Stomach (tissue), 9 donors: ENCODE measurements around the gene ESR1. TPM values are rescaled to one million over a fixed set of nuclear protein-coding genes. Genes with fewer than 3 reads are reported as not detected.

Experiments
- DNase-seq, 2 donors: peaks; one replicate each; pipeline versions ENCODE4 v3.0.0 to v3.0.0-alpha.2; 2013 to 2019
- H3K27ac ChIP-seq, 5 donors: fragments of 200-600 bp in 4 of 5; sonication (generic) in 4 of 5; one replicate each; pipeline ENCODE4 v1.5.1; 2013 to 2019; ENCODE audit warnings: mild to moderate bottlenecking in 1 of 5, moderate library complexity in 1 of 5
- H3K27me3 ChIP-seq, 3 donors: fragments of 200-600 bp; sonication (generic); one replicate each; pipeline ENCODE4 v1.5.1; 2017 to 2019; ENCODE audit warnings: mixed run types in 1 of 3
- H3K36me3 ChIP-seq, 4 donors: fragments of 200-600 bp; sonication (generic); 1 replicate in 3 of 4; 2 replicates in 1 of 4; pipeline ENCODE4 v1.5.1; 2016 to 2019
- H3K4me1 ChIP-seq, 4 donors: fragments of 200-600 bp; sonication (generic); one replicate each; pipeline ENCODE4 v1.5.1; 2016 to 2019
- H3K4me3 ChIP-seq, 4 donors: fragments of 200-600 bp; sonication (generic) in 3 of 4; one replicate each; pipeline ENCODE4 v1.5.1; 2016 to 2019; ENCODE audit warnings: mild to moderate bottlenecking in 1 of 4
- H3K9me3 ChIP-seq, 4 donors: fragments of 200-600 bp; sonication (generic); one replicate each; pipeline ENCODE4 v1.5.1; 2016 to 2019
- CTCF ChIP-seq, 7 experiments: fragments of 450-650 bp in 4 of 7; fragments of 200-600 bp in 3 of 7; sonication (generic) in 3 of 7; IDR thresholded peaks; one replicate each; pipeline ENCODE4 v1.5.1; 2016 to 2019; ENCODE audit warnings: antibody characterized with exemption in 7 of 7, control low read depth in 2 of 7, mild to moderate bottlenecking in 1 of 7
- EP300 ChIP-seq: sonication (generic); formaldehyde crosslinking; IDR thresholded peaks from one replicate; pipeline ENCODE4 v1.6.1; 2017; ENCODE audit warnings: antibody characterized with exemption
- POLR2A ChIP-seq, 4 donors: fragments of 450-650 bp; IDR thresholded peaks; one replicate each; pipeline ENCODE4 v1.6.1; 2016; ENCODE audit warnings: antibody characterized with exemption in 4 of 4, control low read depth in 2 of 4, mild to moderate bottlenecking in 1 of 4, moderate library complexity in 1 of 4
- POLR2AphosphoS5 ChIP-seq, 3 donors: sonication (generic); formaldehyde crosslinking; IDR thresholded peaks; one replicate each; pipeline ENCODE4 v1.6.1; 2016; ENCODE audit warnings: antibody characterized with exemption in 3 of 3
- WGBS, 5 donors: extraction: QIAGEN DNeasy Blood & Tissue Kit in 3 of 5; methylation state at CpG; one replicate each; pipeline versions ENCODE4 v1.1.5 to v1.1.7; 2013 to 2018; 5-methylcytosine and 5-hydroxymethylcytosine counted together
- intact Hi-C: fragments of 100-400 bp; cut with DNase I; formaldehyde crosslinking; loops from one replicate; pipeline ENCODE4 v1.15.1; 2023; ENCODE audit warnings: low total_unique reads
- polyA plus RNA-seq, 3 donors: library from polyadenylated mRNA; stranded (reverse); fragments of 200-250 nt; gene quantifications; one replicate each; pipeline ENCODE4 v1.2.3, GENCODE V29; 2013
- total RNA-seq, 5 donors: library from RNA; depleted of rRNA; stranded (reverse); fragments of >200 nt; gene quantifications; one replicate each; pipeline versions ENCODE4 v1.1.0 to v1.2.3, GENCODE V29; 2014 to 2016
- donor health status: healthy with polysubstance abuse.
- donor health status: Bipolar disorder and iron deficiency.
- donor health status: healthy.

ESR1 gene
- total and polyA plus RNA-seq, 8 donors, result 0.05 to 2.0 (median 1.8) TPM; not detected in 3

DNA sequence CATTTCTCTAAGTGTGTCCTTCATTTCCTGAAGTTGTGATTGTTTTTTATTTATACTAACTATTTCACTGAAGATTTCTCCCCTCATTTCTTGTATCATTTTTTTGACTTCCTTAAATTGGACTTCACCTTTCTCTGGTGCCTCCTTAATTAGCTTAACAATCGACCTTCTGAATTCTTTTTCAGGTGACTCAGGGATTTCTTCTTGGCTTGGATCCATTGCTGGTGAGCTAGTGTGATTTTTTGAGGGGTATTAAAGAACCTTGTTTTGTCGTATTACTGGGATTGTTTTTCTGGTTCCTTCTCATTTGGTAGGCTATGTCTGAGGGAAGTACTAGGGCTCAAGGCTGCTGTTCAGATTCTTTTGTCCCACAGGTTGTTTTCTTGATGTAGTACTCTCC lies 92.8 kb downstream of the ESR1 start:
- TF ChIP-seq POLR2AphosphoS5 (IDR thresholded peaks at IDR 0.05) (no peak), POLR2A (IDR thresholded peaks at IDR 0.05) (no peak), CTCF (IDR thresholded peaks at IDR 0.05) (no peak), EP300 (no peak)
- Histone ChIP-seq H3K4me3 (no peak overlapping the region), H3K27me3 (no peaks in the 10 kb centered on the region), H3K36me3 (no peaks in the 10 kb centered on the region), H3K9me3 (peaks cover 0 to 21% (median 6%) of the 10 kb centered on the region in 4 donors), H3K4me1 (no peaks in the 10 kb centered on the region), H3K27ac (no peak overlapping the region)
- intact Hi-C loops, result no loop called here
- no peak for DNase-seq
- WGBS, 5 donors, result 66 to 77% (median 72%) methylated on average over 2 of the region's 2 CpGs

GRCh38 chr6:151901009-151901411 lies 93.5 kb downstream of the ESR1 start:
- WGBS, 5 donors, result 79 to 88% (median 83%) methylated on average over 6 of the region's 6 CpGs
- Histone ChIP-seq H3K4me1 (no peaks in the 10 kb centered on the region), H3K9me3 (peaks cover 0 to 21% (median 5%) of the 10 kb centered on the region in 4 donors), H3K27me3 (no peaks in the 10 kb centered on the region), H3K4me3 (no peak overlapping the region), H3K36me3 (no peaks in the 10 kb centered on the region), H3K27ac (no peak overlapping the region)
- intact Hi-C loops, result no loop called here
- no peak for DNase-seq
- TF ChIP-seq POLR2A (IDR thresholded peaks at IDR 0.05) (no peak), POLR2AphosphoS5 (IDR thresholded peaks at IDR 0.05) (no peak), EP300 (no peak), CTCF (IDR thresholded peaks at IDR 0.05) (no peak)

DNA sequence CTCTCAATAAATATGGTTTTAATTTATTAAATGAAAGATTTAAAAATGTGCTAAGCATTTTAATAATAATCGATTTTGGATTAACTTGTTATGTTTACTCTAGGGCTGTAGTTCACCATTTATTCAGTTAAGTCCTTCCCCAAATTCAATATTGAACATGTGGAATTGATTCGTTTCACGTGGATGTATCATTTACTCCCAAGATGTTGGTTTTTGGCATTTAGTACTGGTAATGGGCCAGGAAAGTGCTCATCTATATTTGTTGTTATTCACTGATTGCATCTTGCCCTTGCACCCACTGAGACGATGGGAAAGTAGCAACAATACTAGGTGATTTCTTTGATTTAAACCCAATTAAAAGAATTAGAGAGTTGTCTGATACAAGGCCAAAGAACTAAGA lies 97.1 kb downstream of the ESR1 start:
- Histone ChIP-seq H3K4me1 (no peaks in the 10 kb centered on the region), H3K9me3 (no peaks in the 10 kb centered on the region), H3K27ac (no peak overlapping the region), H3K27me3 (no peaks in the 10 kb centered on the region), H3K4me3 (no peak overlapping the region), H3K36me3 (no peaks in the 10 kb centered on the region)
- WGBS, 5 donors, result 74 to 85% (median 81%) methylated on average over 4 of the region's 4 CpGs
- intact Hi-C loops, result no loop called here
- TF ChIP-seq POLR2AphosphoS5 (IDR thresholded peaks at IDR 0.05) (no peak), POLR2A (IDR thresholded peaks at IDR 0.05) (no peak), CTCF (IDR thresholded peaks at IDR 0.05) (no peak), EP300 (no peak)
- no peak for DNase-seq

GRCh38 chr6:151905072-151905471 lies 97.6 kb downstream of the ESR1 start:
- no peaks in the 10 kb centered on the region for H3K36me3 ChIP-seq
- no peak for DNase-seq
- H3K27ac ChIP-seq, result no peak overlapping the region
- TF ChIP-seq CTCF (IDR thresholded peaks at IDR 0.05) (no peak), POLR2A (IDR thresholded peaks at IDR 0.05) (no peak), POLR2AphosphoS5 (IDR thresholded peaks at IDR 0.05) (no peak), EP300 (no peak)
- no peaks in the 10 kb centered on the region for H3K9me3 ChIP-seq
- intact Hi-C loops, result no loop called here
- H3K27me3 ChIP-seq, result no peaks in the 10 kb centered on the region
- H3K4me3 ChIP-seq, result no peak overlapping the region
- WGBS, 5 donors, result 84 to 91% (median 89%) methylated on average over 3 of the region's 3 CpGs
- H3K4me1 ChIP-seq, result no peaks in the 10 kb centered on the region
